Endometrium (tissue), 2 donors: ENCODE data around the gene NSUN4.

ENCODE experiments used
- FAIRE-seq: peaks from 2 replicates; lab custom pipeline; 2012; peaks lifted over from hg19 to GRCh38; lab: Jason Lieb, UNC
- donor health status: control.
- donor health status: control.

Gene NSUN4

GRCh38 chr1:46407636-46408035 lies 67.0 kb downstream of the NSUN4 start:
- no peak for FAIRE-seq

GRCh38 chr1:46408356-46409062 lies 67.9 kb downstream of the NSUN4 start:
- FAIRE-seq, result no peak

- no peak for FAIRE-seq
These were observed 68.4 kb downstream of the NSUN4 start for GRCh38 chr1:46409063-46409372.

GRCh38 chr1:46410156-46411009 lies 69.8 kb downstream of the NSUN4 start:
- no peak for FAIRE-seq

GRCh38 chr1:46411010-46411405 lies 70.4 kb downstream of the NSUN4 start:
- no peak for FAIRE-seq
